HG03442 (cell line): ENCODE measurements around the gene CHI3L1.
A peak's percentile ranks its signal among the peaks of the same experiment; 100 is the strongest.

Experiments used
- ATAC-seq: cut with Tn5 transposase; IDR thresholded peaks from one replicate; pipeline ENCODE4 v1.9.1; 2021; ENCODE audit warnings: mild to moderate bottlenecking, moderate library complexity; ENCODE audit not compliant: unreplicated experiment

CHI3L1 gene

DNA sequence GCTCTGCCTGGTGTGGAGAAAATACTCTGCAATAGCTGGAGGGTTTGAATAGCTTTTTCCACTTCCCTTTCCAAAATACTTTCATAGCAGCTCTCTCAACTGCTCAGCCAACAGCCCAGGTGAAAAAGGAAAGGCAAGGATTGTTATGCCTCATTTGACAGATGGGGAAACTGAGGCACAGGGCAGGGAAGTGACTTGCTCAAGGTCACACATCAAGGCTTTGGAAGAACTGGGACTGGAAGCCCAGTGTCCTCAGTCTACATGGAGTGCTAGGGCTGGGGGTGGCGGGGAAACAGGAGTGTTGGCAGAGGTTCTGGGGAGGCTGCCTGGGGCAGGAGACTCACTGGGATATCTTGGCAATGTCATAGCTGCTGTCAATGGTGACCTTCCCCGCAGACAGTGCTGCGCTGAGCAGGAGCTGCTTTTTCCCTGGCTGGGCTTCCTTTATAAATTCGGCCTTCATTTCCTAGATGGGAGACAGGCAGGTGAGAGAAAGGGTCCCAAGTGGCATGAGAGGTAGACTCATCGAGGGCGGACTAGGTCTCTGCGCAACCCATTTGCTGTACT is 4.0 kb downstream of the CHI3L1 start:
- no peak for ATAC-seq

DNA sequence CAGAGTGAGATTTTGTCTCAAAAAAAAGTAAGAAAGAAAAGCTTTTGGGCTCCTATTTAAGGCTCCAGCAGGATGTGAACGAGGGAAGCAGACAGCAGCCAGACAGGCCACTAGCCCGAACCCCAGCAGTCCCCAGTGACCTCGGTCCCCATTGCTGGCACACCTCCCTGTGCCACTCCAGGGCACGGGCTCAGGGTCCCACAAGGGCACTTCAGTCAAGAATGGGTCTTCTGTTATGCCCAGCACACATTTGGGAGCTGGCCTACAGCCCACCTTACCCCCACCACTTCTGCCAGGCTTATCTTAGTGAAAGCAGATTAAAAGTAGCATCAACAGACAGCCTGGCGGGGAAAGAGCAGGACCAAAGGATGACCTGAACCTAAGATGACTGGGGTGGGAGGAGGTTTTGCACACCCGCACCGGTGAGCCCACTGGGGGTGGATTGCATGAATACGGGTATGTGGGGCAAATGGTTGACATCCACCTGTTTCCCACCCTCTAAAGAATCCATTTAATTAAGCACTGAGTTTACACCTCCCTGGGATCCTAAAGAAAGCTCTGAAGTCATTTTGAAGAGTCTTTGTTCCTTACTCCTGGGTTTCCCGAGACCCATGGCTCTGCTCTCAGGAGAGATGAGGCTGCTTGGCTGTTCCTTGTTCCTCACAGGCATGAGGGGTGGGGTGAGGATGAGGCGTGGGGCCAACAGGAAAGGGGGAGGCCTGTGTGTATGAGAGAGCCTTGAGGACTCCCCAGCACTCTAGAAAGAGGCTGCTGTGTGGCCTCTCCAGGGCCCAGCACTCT is 4.7 kb downstream of the CHI3L1 start:
- no peak for ATAC-seq

DNA sequence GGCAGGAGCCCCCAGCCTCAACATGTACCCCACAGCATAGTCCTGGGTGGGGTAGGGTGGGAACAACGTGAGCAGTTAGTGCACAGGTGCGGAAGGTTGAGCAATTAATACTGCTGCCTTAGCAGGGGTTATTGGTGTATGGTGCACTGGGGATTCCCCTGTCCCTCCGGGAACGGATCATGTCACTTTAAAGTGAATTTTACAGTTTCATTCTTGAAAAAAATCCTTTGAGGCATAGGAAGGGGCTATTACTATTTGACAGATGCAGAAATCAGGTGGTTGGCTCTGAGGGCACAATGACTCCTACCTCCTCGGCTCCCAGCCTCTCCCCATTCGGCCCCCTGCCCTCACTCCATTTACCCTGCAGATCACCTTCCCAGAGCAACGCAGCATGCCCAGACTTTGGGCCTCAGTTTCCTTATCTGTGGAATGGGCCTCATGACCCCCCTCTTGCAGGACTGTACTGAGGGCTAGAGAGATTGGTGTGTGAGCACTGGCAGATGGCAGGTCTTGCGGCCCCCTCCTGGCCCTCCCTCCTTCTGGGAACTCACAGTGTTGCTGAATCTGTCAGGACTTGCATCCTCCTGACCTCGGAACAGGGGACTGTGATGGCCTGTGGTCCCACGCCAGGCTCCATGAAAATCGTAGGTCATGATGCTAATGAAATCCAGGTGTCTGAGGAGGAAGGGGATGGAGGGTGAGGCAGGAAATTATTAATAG is 5.7 kb downstream of the CHI3L1 start:
- ATAC-seq: no peak

DNA sequence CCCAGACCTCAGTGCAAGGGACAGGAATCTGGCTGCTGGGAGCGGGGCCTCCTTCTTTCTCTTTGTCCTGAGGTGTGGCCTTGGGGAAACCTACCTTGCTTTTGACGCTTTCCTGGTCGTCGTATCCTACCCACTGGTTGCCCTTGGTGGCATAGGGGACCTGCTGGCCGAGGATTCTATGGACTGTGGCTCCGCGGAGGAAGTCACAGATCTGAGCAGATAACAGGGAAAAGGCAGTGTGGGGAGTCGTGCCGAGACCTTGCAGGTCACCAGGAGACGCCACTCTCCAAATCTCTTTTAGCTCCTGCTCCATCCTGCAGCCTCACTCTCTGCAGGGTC is 6.9 kb downstream of the CHI3L1 start:
- no peak for ATAC-seq

DNA sequence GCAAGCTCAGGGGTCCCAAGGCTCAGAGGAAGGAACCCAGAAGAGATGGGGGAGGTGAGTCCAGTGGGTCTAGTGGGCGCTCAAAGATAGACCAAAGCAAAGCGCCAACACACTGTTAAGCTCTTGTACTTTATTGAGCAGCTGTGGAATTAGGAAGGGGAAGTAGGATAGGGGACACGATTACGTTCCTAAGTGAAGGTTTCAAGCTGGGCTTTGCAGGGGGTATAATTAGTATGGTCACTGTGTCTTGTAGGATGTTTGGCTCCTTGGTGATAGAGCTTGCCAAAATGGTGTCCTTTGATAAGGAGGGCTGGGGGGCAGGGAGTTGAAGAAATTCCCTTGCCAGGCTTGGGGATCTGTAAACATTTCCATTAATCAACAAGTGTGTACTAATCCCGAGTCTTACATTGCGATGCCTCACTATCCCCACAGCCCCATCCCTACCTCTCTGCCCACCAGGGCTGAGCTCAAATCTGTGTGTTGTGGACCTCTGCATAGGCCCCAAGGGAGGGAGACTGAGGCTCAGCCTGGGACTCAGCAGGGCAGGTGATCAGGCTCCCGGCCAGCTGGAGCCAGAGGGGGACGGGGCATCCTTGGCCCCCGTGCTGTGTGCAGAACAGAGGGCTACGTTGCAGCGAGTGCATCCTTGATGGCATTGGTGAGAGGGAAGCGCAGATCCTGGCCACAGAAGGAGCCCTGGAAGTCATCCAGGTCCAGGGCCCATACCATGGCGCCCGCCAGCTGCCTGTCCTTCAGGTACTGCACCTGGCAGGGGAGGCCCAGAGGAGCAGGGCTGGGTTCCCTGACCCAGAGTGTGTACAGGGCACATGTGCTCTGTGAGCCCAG is 7.5 kb downstream of the CHI3L1 start:
- ATAC-seq: no peak

DNA sequence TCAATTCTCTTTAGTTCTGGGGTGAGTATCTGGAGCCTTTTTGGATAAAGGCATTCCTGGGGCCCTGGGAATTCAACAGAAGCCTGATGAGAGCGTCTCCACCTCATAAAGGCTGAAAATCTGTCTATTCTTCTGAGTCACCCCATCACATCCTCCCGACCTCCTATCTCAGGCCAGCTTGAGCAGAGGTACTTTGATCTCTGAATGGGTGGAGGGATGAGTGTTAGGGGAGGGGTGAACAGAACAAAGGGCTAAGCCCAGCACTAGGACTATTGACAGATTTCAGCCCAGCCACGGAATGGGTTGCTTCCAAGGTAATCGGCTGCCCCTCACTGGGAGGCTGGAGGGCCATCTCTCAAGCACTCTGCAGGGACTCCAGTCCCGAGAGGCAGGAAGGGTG is 8.4 kb downstream of the CHI3L1 start:
- no peak for ATAC-seq

DNA sequence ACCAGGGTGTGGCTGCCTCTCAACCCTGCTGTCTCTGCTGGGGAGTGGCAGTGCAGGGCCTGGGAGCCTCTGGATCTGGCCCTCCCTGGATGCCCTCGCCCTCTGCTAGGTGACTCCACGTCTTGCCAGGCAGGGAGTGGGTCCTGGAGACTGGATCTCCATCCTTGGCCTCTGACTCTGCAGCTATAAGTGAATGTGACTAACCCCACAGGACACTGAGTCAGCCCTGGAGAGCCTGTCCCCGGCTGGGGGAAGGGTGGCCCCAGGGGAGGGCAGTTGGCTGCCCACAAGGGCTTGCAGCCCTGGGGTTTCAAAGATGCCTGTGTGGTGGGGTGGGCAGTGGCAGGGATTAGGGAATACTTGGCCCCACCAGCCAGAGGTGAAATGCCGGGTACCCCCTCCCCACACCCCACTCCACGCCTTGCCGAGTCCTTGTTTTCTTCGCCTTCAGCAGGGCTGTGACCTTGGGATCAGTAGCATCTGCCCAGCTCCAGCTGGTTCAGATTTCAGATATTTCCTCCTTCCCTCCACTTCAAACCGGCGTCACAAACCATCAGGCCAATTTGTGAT is 8.9 kb downstream of the CHI3L1 start:
- ATAC-seq: no peak

DNA sequence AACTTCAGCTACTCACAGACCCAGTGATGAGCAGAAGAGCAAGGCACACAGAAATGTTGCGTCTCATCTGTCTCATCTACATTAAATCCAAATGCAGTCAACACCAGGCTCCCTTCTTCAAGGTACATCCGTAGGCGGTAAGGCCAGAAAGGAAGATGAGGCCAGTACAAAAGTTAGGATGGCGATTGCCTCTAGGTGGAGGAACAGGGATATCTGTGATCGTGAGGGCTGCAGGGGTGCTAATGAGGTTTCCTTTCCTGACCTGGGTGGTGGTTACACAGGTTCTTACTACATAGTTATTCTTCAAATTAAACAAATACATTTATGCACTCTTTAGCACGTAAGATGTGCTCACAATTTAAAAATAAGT is 9.5 kb downstream of the CHI3L1 start:
- ATAC-seq: no peak

DNA sequence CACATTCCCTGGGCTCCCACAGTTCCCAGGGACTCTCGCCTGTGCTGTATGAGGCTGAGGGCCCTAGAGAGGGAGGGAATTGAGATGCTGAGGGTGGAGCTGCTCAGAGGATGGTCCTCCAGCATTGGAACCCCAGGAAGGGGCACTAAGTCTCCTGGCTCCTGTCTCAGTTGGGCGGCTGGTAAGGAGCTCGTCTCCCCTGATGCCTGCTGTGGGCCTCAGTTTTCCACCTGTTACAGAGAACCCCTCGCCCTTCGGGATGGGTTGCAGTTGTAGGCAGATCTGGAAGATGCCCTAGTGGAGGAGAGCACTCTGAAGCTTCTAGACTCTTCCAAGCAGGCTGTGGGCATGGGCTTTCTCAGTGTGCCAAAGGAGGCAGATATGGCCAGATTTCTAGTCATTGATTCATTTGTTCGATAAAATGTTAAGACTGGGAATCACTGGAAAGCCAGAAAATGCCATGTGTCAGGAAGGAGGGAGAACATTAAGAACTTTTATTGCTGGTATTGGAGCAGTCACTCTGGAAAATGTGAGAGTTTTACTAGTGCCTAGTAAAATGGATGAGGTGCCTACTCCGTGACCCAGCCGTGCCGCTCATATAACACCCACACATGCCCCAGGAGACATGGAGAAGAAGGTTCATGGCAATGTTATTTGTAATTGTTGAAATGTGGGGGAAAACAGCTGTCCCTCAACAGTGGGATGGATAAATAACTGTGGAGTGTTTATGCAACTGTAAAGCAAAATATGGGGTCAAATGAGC is 10.1 kb downstream of the CHI3L1 start:
- no peak for ATAC-seq

DNA sequence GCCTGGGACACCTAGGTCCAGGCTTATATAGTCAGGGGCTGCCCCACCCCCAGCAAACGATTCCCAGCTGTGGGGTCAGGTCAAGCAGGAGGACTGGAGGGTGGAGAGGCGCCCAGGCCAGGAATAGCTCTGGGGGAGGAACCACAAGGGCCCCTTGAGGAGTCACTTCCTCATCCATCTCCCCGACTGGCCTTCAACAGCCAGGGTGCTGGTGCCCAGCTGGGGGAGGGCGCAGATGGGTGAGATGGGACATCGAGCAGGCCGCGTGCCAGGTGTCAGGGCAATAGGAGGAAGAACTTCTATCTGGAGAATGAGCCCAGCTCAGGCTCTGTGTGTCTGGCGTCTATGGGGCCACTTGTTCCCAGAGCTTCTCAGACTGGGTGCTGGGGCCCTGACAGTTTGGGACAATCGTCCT is 10.7 kb downstream of the CHI3L1 start:
- no peak for ATAC-seq

DNA sequence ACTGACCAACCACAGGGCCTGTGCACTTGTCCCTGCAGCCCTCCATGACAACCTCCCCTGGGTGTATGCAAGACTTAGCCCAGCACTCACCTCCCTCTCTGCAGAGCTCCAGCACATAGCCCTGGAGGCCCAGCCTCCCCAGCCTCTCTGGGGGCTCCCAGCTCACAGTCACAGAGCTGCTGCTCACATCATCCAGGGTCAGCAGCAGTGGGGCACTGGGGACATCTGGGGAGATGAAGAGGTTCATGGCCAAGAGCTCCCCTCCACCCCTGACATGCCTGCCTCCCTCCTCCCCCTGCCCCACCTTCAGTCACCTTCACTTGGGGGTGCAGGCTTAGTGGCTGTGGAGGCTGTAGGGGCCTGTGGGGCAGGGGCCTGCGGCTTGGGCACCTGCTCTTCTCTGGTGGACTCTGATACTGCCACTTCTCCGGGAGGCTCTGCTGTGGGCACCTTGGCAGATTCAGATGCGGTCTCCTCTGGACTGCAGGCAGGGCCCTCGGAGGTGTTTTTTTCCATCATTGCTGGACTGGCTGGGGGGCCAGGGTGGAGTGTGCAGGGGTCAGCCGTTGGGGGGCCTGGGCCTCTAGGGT is 11.2 kb downstream of the CHI3L1 start, which contains the start of gene MYBPH:
TSS of gene MYBPH (minus strand) at position 590 of the 590 bp plus-strand sequence. CDS start at position 519, 71 bp downstream.
- no peak for ATAC-seq

DNA sequence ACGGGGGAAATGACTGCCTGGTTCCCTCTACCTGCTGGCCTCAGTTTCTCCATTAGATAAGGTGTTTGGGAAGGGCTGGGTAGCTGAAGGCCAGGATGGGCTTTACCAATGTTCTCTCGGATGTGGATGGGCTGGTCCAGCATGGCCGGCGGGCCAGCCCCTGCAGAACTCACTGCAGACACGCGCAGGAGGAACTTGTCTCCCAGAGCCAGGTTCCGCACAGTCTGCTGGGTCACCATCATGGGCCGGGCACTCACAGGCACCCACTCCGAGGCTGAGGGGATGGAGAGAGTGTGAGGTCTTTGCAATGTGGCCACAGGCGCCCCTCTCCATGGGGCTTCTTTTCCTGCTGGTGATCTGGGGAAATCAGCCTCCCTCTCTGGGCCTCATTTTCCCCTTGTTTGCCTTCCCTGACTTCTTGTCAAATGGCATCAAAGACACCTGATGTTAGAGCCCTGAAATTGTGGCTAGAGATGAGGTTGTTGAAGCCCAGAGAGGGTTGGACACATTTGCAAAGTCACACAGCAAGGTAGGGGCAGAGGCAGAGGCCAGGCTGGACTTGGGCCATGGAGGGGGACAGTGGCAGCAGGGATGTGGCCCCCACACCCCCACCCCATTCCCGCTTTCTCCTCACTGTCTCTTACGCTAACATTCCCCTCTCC is 12.0 kb downstream of the CHI3L1 start:
- no peak for ATAC-seq

DNA sequence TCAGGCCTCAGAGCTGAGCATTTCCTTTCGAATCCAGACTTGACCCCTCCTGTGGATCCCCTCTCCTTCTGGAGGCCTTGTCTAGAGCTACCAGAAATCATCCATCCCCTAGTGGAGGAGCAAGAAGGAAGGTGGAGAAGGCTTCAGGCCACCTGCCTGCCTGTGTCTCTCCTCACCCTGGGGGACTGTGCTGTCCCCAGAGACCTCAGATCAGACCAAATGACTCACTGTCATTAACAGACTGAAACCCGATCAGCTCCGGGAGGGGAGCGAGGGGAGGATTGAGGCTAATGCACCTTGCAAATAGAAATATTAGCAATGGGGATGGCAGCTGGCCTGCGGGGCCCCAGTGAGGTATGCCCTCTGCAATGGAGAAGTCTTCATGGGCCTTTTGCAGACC is 12.9 kb downstream of the CHI3L1 start:
- ATAC-seq: peak; percentile 83

DNA sequence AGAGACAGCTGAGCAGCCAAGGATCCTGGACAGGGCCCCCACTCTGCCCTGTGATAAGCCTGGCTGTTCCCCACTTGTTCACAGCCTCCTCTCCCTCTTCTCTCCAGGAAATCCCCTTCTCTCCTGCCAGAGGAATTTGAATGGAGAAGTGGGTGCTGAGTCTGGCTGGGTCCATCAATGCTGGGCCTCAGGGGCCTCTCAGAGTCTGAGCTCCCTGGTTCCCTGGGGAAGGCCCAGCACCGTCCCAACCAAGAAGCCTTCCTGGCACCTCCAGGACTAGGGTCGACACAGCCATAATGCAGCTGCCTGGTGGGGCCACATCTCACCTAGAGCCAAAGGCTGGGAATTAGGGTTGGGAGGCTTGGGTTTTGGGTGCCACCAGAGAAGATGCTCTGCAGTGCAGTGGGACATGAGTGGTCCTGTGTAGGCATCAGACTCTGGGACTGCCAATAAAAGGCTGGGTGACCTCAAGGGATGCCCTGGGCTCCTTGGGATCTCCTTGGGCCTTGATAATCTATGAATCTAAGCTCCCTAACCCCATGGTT is 13.4 kb downstream of the CHI3L1 start:
- no peak for ATAC-seq

DNA sequence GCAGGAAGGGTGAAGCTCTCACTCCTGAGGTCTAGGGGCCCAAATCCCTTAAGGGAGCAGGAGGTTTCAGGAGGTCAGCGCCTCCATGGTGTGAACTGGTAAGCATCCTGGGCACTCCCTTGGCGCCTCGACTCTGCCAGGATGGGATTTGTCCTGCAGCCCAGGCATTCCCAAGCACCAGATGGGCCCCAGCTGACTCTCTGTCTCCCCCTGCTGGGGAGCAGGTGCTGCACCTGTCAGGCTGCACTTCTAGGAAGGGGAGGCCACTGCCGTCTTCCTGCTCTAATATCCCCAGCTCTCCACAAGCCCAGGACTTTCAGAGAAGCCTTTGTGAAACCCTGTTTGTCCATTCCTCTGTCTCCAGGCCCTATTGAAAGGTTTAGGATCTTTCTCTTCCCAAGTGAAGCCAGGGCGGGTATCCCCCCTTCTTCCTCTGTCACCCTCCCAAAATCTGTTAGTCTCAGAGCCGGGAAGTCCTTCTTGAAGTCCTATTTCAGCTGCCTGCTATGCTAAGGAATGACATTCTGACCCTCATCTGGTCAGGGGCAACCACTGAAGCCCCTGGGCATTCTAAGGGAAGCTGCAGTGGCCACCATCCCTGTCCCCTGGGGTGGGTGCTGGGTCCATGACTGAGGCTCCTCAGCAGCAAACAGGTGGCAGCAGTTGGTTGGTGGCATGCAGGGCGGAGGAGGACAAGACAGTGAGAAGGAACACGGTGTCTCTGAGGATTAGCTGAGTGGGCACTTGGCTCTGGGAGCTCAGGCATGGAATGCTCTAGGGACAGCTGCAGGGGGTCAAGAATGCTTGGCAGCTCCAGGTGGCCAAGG is 14.1 kb downstream of the CHI3L1 start:
- ATAC-seq: no peak

DNA sequence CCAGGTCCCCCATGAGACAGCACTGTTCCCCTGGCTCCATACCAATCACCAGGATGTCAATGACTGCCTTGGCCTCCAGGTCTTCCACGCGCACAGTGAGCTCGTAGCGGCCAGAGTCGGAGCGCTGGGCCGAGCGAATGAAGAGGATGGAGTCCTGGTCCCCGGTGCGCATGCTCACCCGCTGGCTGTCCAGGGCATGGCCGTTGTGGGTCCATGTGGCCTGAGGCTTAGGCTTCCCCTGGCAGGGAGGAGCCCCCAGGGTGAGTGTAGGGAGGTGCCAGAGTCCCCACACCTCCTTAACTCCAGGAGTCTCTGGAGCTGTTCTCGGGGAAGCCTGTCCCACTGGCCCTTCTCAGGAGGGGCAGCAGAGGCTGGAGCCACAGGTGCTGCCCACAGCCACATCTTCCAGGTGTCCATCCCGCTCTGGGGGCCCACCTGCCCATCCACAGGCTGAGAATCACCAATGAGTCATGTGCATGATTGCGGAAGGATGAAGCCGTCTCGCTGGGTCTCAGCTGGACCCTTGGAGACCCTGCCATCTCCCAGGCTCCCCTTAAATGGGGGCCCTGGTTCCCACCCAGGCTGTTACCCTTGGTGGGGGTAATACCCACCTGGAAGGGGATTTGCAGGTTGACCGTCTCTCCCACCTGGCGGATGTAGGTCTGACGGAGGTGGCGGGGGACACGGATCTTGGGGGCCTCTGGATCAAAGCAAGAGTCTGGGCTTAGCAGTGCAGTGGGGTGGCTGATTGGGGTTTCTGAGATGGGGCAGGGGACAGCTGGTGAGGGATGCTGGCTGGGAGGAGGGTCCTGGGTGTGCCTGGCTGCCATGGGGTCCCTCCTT is 14.9 kb downstream of the CHI3L1 start:
- no peak for ATAC-seq

DNA sequence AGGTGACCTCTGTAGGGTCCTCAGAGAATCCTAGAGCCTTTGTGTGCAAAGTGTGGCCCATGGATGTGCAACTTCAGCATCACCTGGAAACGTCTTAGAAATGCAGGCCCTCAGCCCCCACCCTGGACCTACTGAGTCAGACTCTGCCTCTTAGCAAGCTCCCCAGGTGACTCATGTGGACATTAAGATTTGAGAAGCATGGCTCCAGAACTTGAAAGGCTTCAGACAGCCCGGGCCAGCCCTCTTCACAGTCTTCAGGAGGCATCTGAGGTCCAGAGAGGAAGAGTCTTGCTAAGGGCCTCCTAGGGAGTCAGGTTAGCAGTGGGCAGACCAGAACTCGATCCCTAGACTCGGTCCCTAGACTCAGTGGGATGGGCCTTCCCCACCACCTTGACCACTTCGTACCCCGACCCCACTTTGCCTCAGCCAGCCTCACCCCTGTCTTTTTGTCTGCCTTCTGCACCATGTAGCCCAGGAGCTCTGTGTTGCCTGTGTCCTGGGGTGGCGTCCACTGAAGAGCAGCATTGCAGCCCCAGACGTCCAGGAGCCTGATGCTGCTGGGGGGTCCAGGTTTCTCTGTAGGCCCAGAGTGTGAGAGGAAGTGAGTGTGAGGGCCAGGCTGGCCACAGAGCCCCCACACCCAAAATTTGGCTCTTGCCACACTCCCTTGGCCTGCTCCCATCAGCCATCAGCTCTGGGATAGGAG is 15.7 kb downstream of the CHI3L1 start:
- no peak for ATAC-seq
